ENCODE data around the gene KIF1B.

DNA sequence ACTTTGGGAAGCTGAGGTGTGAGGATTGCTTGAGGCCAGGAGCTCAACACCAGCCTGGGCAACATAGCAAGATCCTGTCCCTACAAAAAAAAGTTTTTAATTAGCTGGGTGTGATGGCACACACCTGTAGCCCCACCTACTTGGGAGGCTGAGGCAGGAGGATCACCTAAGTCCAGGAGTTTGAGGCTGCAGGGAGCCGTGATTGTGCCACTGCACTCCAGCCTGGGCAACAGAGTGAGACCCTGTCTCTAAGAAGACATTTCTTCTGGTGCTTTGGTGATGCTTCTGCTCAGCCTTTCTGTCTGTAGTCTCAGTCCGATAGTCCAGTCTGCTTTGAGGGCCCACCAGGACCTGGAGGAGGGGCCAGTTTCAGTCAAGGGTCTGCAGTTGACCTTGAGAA, 196.8 kb downstream of the KIF1B start:
- TF ChIP-seq POLR2A (IDR thresholded peaks at IDR 0.05) = no peak
- TF ChIP-seq, protein P1, sequence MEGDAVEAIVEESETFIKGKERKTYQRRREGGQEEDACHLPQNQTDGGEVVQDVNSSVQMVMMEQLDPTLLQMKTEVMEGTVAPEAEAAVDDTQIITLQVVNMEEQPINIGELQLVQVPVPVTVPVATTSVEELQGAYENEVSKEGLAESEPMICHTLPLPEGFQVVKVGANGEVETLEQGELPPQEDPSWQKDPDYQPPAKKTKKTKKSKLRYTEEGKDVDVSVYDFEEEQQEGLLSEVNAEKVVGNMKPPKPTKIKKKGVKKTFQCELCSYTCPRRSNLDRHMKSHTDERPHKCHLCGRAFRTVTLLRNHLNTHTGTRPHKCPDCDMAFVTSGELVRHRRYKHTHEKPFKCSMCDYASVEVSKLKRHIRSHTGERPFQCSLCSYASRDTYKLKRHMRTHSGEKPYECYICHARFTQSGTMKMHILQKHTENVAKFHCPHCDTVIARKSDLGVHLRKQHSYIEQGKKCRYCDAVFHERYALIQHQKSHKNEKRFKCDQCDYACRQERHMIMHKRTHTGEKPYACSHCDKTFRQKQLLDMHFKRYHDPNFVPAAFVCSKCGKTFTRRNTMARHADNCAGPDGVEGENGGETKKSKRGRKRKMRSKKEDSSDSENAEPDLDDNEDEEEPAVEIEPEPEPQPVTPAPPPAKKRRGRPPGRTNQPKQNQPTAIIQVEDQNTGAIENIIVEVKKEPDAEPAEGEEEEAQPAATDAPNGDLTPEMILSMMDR (IDR thresholded peaks at IDR 0.05) = no peak
